ENCODE measurements around the gene COPG2. TPM values are rescaled to one million over a fixed set of nuclear protein-coding genes. Genes with fewer than 3 reads are reported as not detected.

The COPG2 gene
- total and polyA plus RNA-seq, 2 of the 13 experiments (the other 11 are each of a cell fraction or from before 2014, with no cell fraction given), result 14.1 to 17.7 TPM

- Histone ChIP-seq H3K9ac (ENCODE audit: insufficient read depth, low read depth, low read length) (no peak overlapping the region), H3K27ac (ENCODE audit: extremely low read length, insufficient read depth, low read length) (no peak overlapping the region), H3K9me3 (ENCODE audit: low read length) (peaks cover 4% of the 10 kb centered on the region), H4K20me1 (ENCODE audit: insufficient read depth, low read length) (no peaks in the 10 kb centered on the region), H3K4me3 (replicated peaks in 1 of 3; ENCODE audit: insufficient read depth in 1 of 3, low read depth in 2 of 3, low read length in 3 of 3) (no peak overlapping the region), H3K4me1 (ENCODE audit: insufficient read depth, low read length) (no peaks in the 10 kb centered on the region), H3K79me2 (ENCODE audit: insufficient read depth, low read length) (no peaks in the 10 kb centered on the region), H2AFZ (ENCODE audit: low read length) (no peak overlapping the region), H3K4me2 (ENCODE audit: low read depth, low read length) (no peak overlapping the region), H3K27me3 (ENCODE audit: control insufficient read depth in 1 of 2, insufficient read depth in 2 of 2, low read length in 2 of 2) (no peaks in the 10 kb centered on the region), H3K36me3 (replicated peaks in 1 of 2; ENCODE audit: control insufficient read depth in 1 of 2, insufficient read depth in 2 of 2, low read length in 2 of 2) (0 out of 5 replicates have a peak, but pooled peaks cover 0 to 4% of the 10 kb centered on the region in 2 experiments)
- TF ChIP-seq TSC22D2 (CRISPR knock-in tag; IDR thresholded peaks at IDR 0.05; ENCODE audit: borderline replicate concordance), result no peak
- TF ChIP-seq POLR2AphosphoS5 (IDR thresholded peaks at IDR 0.05; ENCODE audit: low read depth, low read length), result no peak
- TF ChIP-seq, protein P1, sequence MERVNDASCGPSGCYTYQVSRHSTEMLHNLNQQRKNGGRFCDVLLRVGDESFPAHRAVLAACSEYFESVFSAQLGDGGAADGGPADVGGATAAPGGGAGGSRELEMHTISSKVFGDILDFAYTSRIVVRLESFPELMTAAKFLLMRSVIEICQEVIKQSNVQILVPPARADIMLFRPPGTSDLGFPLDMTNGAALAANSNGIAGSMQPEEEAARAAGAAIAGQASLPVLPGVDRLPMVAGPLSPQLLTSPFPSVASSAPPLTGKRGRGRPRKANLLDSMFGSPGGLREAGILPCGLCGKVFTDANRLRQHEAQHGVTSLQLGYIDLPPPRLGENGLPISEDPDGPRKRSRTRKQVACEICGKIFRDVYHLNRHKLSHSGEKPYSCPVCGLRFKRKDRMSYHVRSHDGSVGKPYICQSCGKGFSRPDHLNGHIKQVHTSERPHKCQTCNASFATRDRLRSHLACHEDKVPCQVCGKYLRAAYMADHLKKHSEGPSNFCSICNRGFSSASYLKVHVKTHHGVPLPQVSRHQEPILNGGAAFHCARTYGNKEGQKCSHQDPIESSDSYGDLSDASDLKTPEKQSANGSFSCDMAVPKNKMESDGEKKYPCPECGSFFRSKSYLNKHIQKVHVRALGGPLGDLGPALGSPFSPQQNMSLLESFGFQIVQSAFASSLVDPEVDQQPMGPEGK (CRISPR knock-in tag; IDR thresholded peaks at IDR 0.05), result no peak
- peak; percentile 61 for TF ChIP-seq STAG1 (CRISPR knock-in tag; IDR thresholded peaks at IDR 0.05)
- TF ChIP-seq KIAA2018 (CRISPR knock-in tag; IDR thresholded peaks at IDR 0.05; ENCODE audit: borderline replicate concordance), result no peak
- TF ChIP-seq, protein P2, sequence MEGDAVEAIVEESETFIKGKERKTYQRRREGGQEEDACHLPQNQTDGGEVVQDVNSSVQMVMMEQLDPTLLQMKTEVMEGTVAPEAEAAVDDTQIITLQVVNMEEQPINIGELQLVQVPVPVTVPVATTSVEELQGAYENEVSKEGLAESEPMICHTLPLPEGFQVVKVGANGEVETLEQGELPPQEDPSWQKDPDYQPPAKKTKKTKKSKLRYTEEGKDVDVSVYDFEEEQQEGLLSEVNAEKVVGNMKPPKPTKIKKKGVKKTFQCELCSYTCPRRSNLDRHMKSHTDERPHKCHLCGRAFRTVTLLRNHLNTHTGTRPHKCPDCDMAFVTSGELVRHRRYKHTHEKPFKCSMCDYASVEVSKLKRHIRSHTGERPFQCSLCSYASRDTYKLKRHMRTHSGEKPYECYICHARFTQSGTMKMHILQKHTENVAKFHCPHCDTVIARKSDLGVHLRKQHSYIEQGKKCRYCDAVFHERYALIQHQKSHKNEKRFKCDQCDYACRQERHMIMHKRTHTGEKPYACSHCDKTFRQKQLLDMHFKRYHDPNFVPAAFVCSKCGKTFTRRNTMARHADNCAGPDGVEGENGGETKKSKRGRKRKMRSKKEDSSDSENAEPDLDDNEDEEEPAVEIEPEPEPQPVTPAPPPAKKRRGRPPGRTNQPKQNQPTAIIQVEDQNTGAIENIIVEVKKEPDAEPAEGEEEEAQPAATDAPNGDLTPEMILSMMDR (CRISPR knock-in tag; IDR thresholded peaks at IDR 0.05), result peak; percentile 44
- TF ChIP-seq ZNF160 (CRISPR knock-in tag; IDR thresholded peaks at IDR 0.05), result peak; percentile 89; the same call in 1 of the 2 replicates
- TF ChIP-seq SMC3 (IDR thresholded peaks at IDR 0.05; ENCODE audit: low read length), result peak; percentile 54; the same call in 1 of the 2 replicates
- no peak for FAIRE-seq
- BruUV-seq (replicated peaks), result no TSS peak
- no peak for ATAC-seq
- WGBS (ENCODE audit: low lambda C conversion rate), result 80% methylated on average over 1 of the region's 1 CpG
- DNase-seq (ENCODE audit: low spot score), result peak; percentile 20
- in situ Hi-C loops (cut with HindIII; ENCODE audit: extremely low pct_ligation_motif_present, low pct_unique_long_range_greater_than_20kb) (no loop called here), intact Hi-C loops (cut with micrococcal nuclease; ENCODE audit: unreplicated experiment) (loop anchor here (2.0 kb wide), 1 partner anchor 318 kb away; no protein-coding TSS in a partner anchor)
- ChIA-PET POLR2A (no interaction called here), CTCF (ENCODE audit: low intra/inter-chr PET ratio, low total read pairs) (interaction anchor here (2.8 kb wide), 1 partner anchor 319 kb away, joined by 11 read pairs; no protein-coding TSS in a partner anchor)
These were observed 107.6 kb downstream of the COPG2 start for GRCh38 chr7:130560972-130561371.
